SW 1271 (cell line): ENCODE results near the gene MT1F.
A peak's percentile ranks its signal among the peaks of the same experiment; 100 is the strongest.
"Not testable (repeated sequence)": the region's sequence is repeated elsewhere in the genome, so short reads cannot be mapped to it uniquely, and the experiment has no call there.

ENCODE experiments used
- DNase-seq, 2 experiments: peaks; one replicate each; lab custom pipeline; 2025; lab: John Stamatoyannopoulos, UW

The MT1F gene

GRCh38 chr16:56672761-56673536 is 15.2 kb downstream of the MT1F start:
- DNase-seq = no peak

GRCh38 chr16:56673921-56674320 is 16.2 kb downstream of the MT1F start:
- DNase-seq = no peak

GRCh38 chr16:56674570-56674969 is 16.8 kb downstream of the MT1F start:
- DNase-seq = not testable (repeated sequence)

GRCh38 chr16:56675685-56676210 is 18.0 kb downstream of the MT1F start:
- DNase-seq = no peak

GRCh38 chr16:56677474-56677873 is 19.7 kb downstream of the MT1F start:
- DNase-seq = no peak

GRCh38 chr16:56679078-56679730 is 21.4 kb downstream of the MT1F start:
- DNase-seq = no peak

- DNase-seq = no peak
Observed at GRCh38 chr16:56679818-56680217, 22.1 kb downstream of the MT1F start.

GRCh38 chr16:56681939-56682702 is 24.4 kb downstream of the MT1F start, which contains the start of gene MT1X:
TSS of gene MT1X (plus strand) at chr16:56682470. CDS start at chr16:56682541, 71 bp downstream.
- DNase-seq = peak; percentile 59 to 84

- DNase-seq = no peak
Observed at GRCh38 chr16:56682703-56683397, 25.1 kb downstream of the MT1F start.

- DNase-seq = no peak
Observed at GRCh38 chr16:56683424-56684172, 25.8 kb downstream of the MT1F start.

- no peak for DNase-seq
Observed at GRCh38 chr16:56684256-56684925, 26.6 kb downstream of the MT1F start.

GRCh38 chr16:56684926-56685590 is 27.3 kb downstream of the MT1F start:
- no peak for DNase-seq

GRCh38 chr16:56686758-56687157 is 29.0 kb downstream of the MT1F start:
- DNase-seq = no peak

GRCh38 chr16:56688762-56689161 is 31.0 kb downstream of the MT1F start:
- no peak for DNase-seq

- DNase-seq = no peak
Observed at GRCh38 chr16:56689171-56689570, 31.4 kb downstream of the MT1F start.

GRCh38 chr16:56690420-56691122 is 32.8 kb downstream of the MT1F start:
- no peak for DNase-seq

GRCh38 chr16:56691885-56692284 is 34.1 kb downstream of the MT1F start:
- DNase-seq = no peak

- no peak for DNase-seq
Observed at GRCh38 chr16:56695246-56695645, 37.5 kb downstream of the MT1F start.

- no peak for DNase-seq
Observed at GRCh38 chr16:56697456-56698155, 39.8 kb downstream of the MT1F start.
